ENCODE results near the gene PKNOX2. TPM values are rescaled to one million over a fixed set of nuclear protein-coding genes. Genes with fewer than 3 reads are reported as not detected.

PKNOX2 gene
- total RNA-seq, 1 donor from 2014 or later: 6.8 TPM

DNA sequence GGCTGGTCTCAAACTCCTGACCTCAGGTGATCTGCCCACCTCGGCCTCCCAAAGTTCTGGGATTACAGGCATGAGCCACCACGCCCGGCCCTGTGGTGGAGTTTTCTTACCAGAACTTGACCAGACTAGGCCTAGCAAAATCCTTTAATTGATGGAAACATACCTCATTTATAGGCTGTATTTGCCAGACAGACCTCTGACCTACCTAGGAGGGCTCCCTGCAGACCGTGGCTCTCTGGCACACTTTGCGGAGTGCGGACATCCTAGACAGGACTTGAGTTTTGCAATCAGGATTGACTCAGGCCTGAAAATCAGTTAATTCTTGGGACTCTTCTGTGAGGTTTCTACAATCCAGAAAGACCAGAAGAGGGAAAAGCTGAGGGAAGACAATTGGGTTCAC lies 278.4 kb downstream of the PKNOX2 start:
- H3K9me3 ChIP-seq (ENCODE audit: control insufficient read depth in 3 of 3, low read length in 3 of 3): no peaks in the 10 kb centered on the region
- peaks cover 5 to 17% (median 9%) of the 10 kb centered on the region in 3 donors for H3K4me1 ChIP-seq (ENCODE audit: control insufficient read depth in 3 of 3, insufficient read depth in 3 of 3, low read length in 3 of 3)
- H3K4me3 ChIP-seq (ENCODE audit: low read length in 3 of 3): no peak overlapping the region
- no peak overlapping the region for H3K9ac ChIP-seq (ENCODE audit: low read depth in 1 of 3, low read length in 3 of 3)
- peak overlapping the region; percentile 64 for H3K27ac ChIP-seq (ENCODE audit: low read depth, low read length)
- H3K27me3 ChIP-seq (ENCODE audit: control insufficient read depth in 3 of 3, insufficient read depth in 3 of 3, low read length in 3 of 3): peaks cover 0 to 15% (median 2%) of the 10 kb centered on the region in 3 donors
- H3K36me3 ChIP-seq (ENCODE audit: control insufficient read depth in 3 of 3, insufficient read depth in 3 of 3, low read length in 3 of 3): peaks cover 0 to 4% (median 2%) of the 10 kb centered on the region in 3 donors

DNA sequence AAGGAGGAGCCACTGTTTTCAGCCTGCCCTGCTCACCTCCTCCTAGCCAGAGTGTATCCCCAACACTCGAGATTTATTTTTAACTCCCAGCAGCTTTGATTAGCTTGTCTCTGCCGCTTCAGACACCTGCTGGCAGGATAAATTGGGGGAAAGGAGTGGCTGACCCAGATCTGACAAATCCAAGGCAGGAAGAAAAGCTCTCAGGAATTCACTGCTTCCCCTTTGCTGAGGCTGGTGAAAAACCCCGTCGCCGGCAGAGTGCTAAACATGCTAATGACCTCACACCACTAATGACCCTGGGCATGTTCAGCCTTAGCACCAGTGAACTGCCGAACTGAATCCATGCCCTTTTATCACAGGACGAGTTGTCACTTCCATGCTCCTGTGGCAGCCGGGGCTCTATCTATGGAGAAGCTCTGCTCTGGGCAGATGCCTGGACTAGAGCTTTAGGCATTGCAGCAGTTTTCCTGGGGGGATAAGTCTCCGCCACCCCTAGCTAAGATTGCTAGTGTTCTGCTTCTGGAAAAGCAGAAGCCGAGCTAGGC lies 279.3 kb downstream of the PKNOX2 start:
- Histone ChIP-seq H3K9ac (ENCODE audit: low read depth in 1 of 3, low read length in 3 of 3) (peak overlapping the region; percentile 13 to 60 (median 38)), H3K4me1 (ENCODE audit: control insufficient read depth in 3 of 3, insufficient read depth in 3 of 3, low read length in 3 of 3) (peaks cover 5 to 17% (median 9%) of the 10 kb centered on the region in 3 donors), H3K27me3 (ENCODE audit: control insufficient read depth in 3 of 3, insufficient read depth in 3 of 3, low read length in 3 of 3) (peaks cover 0 to 15% (median 2%) of the 10 kb centered on the region in 3 donors), H3K36me3 (ENCODE audit: control insufficient read depth in 3 of 3, insufficient read depth in 3 of 3, low read length in 3 of 3) (peaks cover 0 to 4% (median 2%) of the 10 kb centered on the region in 3 donors), H3K27ac (ENCODE audit: low read depth, low read length) (peak overlapping the region; percentile 64), H3K4me3 (ENCODE audit: low read length in 3 of 3) (peak overlapping the region in 2 of 3 donors; percentile 13 to 43), H3K9me3 (ENCODE audit: control insufficient read depth in 3 of 3, low read length in 3 of 3) (no peaks in the 10 kb centered on the region)

DNA sequence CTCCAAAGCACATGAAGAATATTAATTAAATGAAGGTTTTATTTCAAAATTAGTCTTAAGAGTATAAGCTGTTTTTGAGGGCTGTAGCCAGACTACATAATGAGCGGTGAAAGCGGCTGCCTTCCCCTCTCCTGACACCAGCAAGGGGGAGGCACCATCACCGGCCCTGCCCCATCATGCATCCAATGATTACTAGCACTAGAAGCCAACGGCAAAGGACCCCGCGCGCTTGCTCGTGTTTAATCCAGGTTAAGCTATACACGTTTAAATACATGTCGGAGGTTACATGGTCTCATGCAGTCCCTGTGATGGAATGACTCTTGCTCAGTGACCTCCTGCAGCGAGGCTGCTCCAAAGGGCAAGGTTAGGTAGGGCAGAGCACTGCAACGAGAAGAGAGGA lies 281.2 kb downstream of the PKNOX2 start:
- no peak overlapping the region for H3K9ac ChIP-seq (ENCODE audit: low read depth in 1 of 3, low read length in 3 of 3)
- no peaks in the 10 kb centered on the region for H3K9me3 ChIP-seq (ENCODE audit: control insufficient read depth in 3 of 3, low read length in 3 of 3)
- peaks cover 5 to 17% (median 9%) of the 10 kb centered on the region in 3 donors for H3K4me1 ChIP-seq (ENCODE audit: control insufficient read depth in 3 of 3, insufficient read depth in 3 of 3, low read length in 3 of 3)
- H3K27ac ChIP-seq (ENCODE audit: low read depth, low read length): no peak overlapping the region
- peaks cover 0 to 8% (median 2%) of the 10 kb centered on the region in 3 donors for H3K27me3 ChIP-seq (ENCODE audit: control insufficient read depth in 3 of 3, insufficient read depth in 3 of 3, low read length in 3 of 3)
- peaks cover 0 to 4% (median 2%) of the 10 kb centered on the region in 3 donors for H3K36me3 ChIP-seq (ENCODE audit: control insufficient read depth in 3 of 3, insufficient read depth in 3 of 3, low read length in 3 of 3)
- H3K4me3 ChIP-seq (ENCODE audit: low read length in 3 of 3): no peak overlapping the region

DNA sequence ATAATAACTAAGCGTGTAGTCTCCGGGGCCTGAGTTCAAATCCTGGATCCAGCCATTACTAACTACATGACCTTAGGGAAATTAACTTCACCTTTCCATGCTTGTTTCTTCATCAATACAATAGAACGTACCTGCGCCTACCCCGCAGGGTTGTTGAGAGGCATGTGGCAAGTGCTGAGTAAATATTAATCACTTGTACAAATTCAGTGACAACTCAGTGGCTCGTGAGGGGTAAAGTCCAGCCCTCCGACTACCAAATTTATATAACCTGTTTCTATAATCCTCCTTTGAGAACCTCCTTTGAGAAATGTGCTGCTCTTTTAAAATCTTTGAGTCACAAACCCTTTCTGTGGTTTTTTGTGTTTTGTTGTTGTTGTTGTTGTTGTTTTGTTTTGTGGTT lies 281.7 kb downstream of the PKNOX2 start:
- Histone ChIP-seq H3K36me3 (ENCODE audit: control insufficient read depth in 3 of 3, insufficient read depth in 3 of 3, low read length in 3 of 3) (peaks cover 0 to 4% (median 2%) of the 10 kb centered on the region in 3 donors), H3K4me1 (ENCODE audit: control insufficient read depth in 3 of 3, insufficient read depth in 3 of 3, low read length in 3 of 3) (peaks cover 5 to 17% (median 9%) of the 10 kb centered on the region in 3 donors), H3K4me3 (ENCODE audit: low read length in 3 of 3) (no peak overlapping the region), H3K9me3 (ENCODE audit: control insufficient read depth in 3 of 3, low read length in 3 of 3) (no peaks in the 10 kb centered on the region), H3K27ac (ENCODE audit: low read depth, low read length) (no peak overlapping the region), H3K27me3 (ENCODE audit: control insufficient read depth in 3 of 3, insufficient read depth in 3 of 3, low read length in 3 of 3) (peaks cover 0 to 4% (median 2%) of the 10 kb centered on the region in 3 donors), H3K9ac (ENCODE audit: low read depth in 1 of 3, low read length in 3 of 3) (no peak overlapping the region)

DNA sequence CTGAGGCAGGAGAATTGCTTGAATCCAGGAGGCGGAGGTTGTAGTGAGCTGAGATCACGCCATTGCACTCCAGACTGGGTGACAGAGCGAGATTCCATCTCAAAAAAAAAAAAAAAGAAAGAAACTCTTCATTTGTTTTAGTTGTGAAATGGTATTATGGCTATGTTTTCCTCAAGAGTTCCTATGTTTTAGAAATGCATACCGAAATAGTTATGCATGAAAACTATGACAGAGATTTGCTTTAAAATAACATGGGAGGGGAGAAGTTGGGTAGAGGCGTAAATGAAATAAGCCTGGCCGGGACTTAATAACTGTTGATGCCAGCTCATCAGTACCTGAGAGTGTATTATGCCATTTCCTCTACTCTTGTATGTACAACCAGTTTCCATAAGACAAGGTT lies 283.2 kb downstream of the PKNOX2 start:
- H3K9me3 ChIP-seq (ENCODE audit: control insufficient read depth in 3 of 3, low read length in 3 of 3): no peaks in the 10 kb centered on the region
- H3K36me3 ChIP-seq (ENCODE audit: control insufficient read depth in 3 of 3, insufficient read depth in 3 of 3, low read length in 3 of 3): peaks cover 0 to 4% (median 2%) of the 10 kb centered on the region in 3 donors
- peaks cover 5 to 17% (median 9%) of the 10 kb centered on the region in 3 donors for H3K4me1 ChIP-seq (ENCODE audit: control insufficient read depth in 3 of 3, insufficient read depth in 3 of 3, low read length in 3 of 3)
- H3K27ac ChIP-seq (ENCODE audit: low read depth, low read length): no peak overlapping the region
- no peaks in the 10 kb centered on the region for H3K27me3 ChIP-seq (ENCODE audit: control insufficient read depth in 3 of 3, insufficient read depth in 3 of 3, low read length in 3 of 3)
- H3K4me3 ChIP-seq (ENCODE audit: low read length in 3 of 3): no peak overlapping the region
- no peak overlapping the region for H3K9ac ChIP-seq (ENCODE audit: low read depth in 1 of 3, low read length in 3 of 3)

DNA sequence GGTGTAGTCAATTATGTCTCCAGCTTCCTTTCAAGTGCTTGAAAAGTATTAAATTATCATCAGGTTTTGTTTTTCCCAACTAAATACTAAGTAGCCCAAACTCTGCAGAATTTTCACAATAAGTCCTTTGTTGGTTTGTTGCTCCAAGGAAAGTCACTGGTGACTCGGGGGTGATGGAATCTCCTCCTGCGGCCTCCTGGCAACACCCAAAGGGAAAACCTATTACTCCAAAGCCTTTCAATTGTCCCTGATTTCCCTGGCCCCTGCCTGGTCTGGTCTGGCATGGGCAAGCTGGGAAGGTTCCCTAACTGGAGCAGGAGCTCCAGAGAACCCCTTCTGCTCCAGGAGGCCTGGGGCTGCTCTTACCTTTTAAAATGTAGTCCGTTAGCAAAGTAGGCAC lies 283.6 kb downstream of the PKNOX2 start:
- H3K36me3 ChIP-seq (ENCODE audit: control insufficient read depth in 3 of 3, insufficient read depth in 3 of 3, low read length in 3 of 3): peaks cover 0 to 4% (median 2%) of the 10 kb centered on the region in 3 donors
- H3K9ac ChIP-seq (ENCODE audit: low read depth in 1 of 3, low read length in 3 of 3): no peak overlapping the region
- H3K4me3 ChIP-seq (ENCODE audit: low read length in 3 of 3): no peak overlapping the region
- H3K4me1 ChIP-seq (ENCODE audit: control insufficient read depth in 3 of 3, insufficient read depth in 3 of 3, low read length in 3 of 3): peaks cover 5 to 14% (median 9%) of the 10 kb centered on the region in 3 donors
- H3K9me3 ChIP-seq (ENCODE audit: control insufficient read depth in 3 of 3, low read length in 3 of 3): no peaks in the 10 kb centered on the region
- no peaks in the 10 kb centered on the region for H3K27me3 ChIP-seq (ENCODE audit: control insufficient read depth in 3 of 3, insufficient read depth in 3 of 3, low read length in 3 of 3)
- H3K27ac ChIP-seq (ENCODE audit: low read depth, low read length): no peak overlapping the region

DNA sequence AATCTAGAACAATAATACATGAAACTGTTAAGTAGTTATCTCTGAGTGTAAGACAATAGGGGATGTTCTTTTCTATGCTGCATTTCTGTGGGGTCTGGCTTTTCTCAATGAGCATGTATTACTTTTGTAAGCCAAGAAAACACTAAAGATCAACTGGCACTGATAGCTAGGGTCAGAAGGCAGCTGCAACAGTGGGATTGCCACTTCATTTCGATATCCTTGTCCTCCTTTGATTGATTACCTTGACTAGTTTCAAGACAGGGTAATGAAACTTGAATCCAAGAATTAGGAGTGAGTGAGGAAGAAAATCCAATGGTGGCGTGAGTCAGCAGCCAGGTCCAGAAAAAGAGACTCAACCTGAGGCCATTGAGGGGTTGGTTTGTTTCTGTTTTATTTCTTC lies 285.0 kb downstream of the PKNOX2 start:
- no peak overlapping the region for H3K27ac ChIP-seq (ENCODE audit: low read depth, low read length)
- no peak overlapping the region for H3K4me3 ChIP-seq (ENCODE audit: low read length in 3 of 3)
- H3K4me1 ChIP-seq (ENCODE audit: control insufficient read depth in 3 of 3, insufficient read depth in 3 of 3, low read length in 3 of 3): peaks cover 0 to 1% (median 0%) of the 10 kb centered on the region in 3 donors
- H3K9me3 ChIP-seq (ENCODE audit: control insufficient read depth in 3 of 3, low read length in 3 of 3): no peaks in the 10 kb centered on the region
- H3K9ac ChIP-seq (ENCODE audit: low read depth in 1 of 3, low read length in 3 of 3): no peak overlapping the region
- peaks cover 0 to 4% (median 2%) of the 10 kb centered on the region in 3 donors for H3K36me3 ChIP-seq (ENCODE audit: control insufficient read depth in 3 of 3, insufficient read depth in 3 of 3, low read length in 3 of 3)
- no peaks in the 10 kb centered on the region for H3K27me3 ChIP-seq (ENCODE audit: control insufficient read depth in 3 of 3, insufficient read depth in 3 of 3, low read length in 3 of 3)

DNA sequence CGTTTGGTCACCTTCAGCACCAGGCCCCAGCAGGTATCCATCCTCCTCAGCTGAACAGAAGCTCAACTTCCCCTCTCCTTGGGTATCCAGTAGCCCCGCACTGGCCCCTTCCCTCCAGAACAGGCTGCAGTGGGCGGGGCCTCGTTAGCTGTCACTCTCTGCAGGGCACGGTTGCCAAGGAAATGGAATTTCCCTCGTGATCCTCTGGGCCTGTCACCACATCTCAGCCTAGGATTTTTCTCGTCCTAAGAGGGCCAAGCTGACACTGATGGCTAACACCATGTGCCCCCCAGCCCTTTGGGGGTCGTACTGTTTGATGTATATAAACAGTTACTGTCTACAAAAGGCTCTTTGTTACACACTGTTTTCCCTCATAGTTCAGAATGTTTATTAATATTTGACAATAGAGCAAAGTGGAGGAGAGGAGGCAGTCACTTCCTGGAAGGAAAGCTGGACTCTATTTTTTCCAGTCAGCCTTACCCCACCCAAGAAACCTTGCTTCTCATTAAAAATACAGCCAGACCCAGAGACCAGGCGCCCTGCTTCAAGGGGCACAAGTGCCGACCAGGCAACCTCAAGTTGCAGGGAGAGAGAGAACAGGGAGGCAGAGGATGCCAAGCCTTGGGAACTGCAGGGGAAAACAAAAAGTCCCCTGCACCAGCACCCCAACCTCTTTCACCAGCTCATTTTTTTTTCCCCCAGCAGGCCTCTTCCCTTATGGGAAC lies 287.0 kb downstream of the PKNOX2 start:
- Histone ChIP-seq H3K27me3 (ENCODE audit: control insufficient read depth in 3 of 3, insufficient read depth in 3 of 3, low read length in 3 of 3) (no peaks in the 10 kb centered on the region), H3K9ac (ENCODE audit: low read depth in 1 of 3, low read length in 3 of 3) (peak overlapping the region in 1 of 3 donors; percentile 60), H3K9me3 (ENCODE audit: control insufficient read depth in 3 of 3, low read length in 3 of 3) (no peaks in the 10 kb centered on the region), H3K27ac (ENCODE audit: low read depth, low read length) (no peak overlapping the region), H3K4me1 (ENCODE audit: control insufficient read depth in 3 of 3, insufficient read depth in 3 of 3, low read length in 3 of 3) (no peaks in the 10 kb centered on the region), H3K36me3 (ENCODE audit: control insufficient read depth in 3 of 3, insufficient read depth in 3 of 3, low read length in 3 of 3) (no peaks in the 10 kb centered on the region), H3K4me3 (ENCODE audit: low read length in 3 of 3) (no peak overlapping the region)

DNA sequence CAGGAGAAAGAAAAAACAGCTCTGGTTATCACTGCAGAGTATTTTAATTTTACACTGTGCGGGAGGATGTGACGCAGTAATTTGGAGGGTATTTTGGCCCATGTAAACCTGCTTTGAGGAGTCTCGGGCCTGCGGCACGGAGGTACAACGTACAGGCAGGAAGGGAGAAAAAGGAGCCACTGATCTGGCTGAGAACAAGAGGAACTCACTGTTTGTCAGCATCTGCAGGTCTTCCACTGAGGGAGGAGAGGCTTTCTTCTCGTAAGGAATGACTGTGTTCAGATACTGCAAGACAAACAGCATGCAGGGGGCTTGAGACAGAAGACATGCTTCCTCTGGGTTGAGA lies 287.5 kb downstream of the PKNOX2 start:
- no peaks in the 10 kb centered on the region for H3K9me3 ChIP-seq (ENCODE audit: control insufficient read depth in 3 of 3, low read length in 3 of 3)
- no peak overlapping the region for H3K4me3 ChIP-seq (ENCODE audit: low read length in 3 of 3)
- H3K9ac ChIP-seq (ENCODE audit: low read depth in 1 of 3, low read length in 3 of 3): no peak overlapping the region
- H3K27ac ChIP-seq (ENCODE audit: low read depth, low read length): no peak overlapping the region
- H3K27me3 ChIP-seq (ENCODE audit: control insufficient read depth in 3 of 3, insufficient read depth in 3 of 3, low read length in 3 of 3): no peaks in the 10 kb centered on the region
- H3K36me3 ChIP-seq (ENCODE audit: control insufficient read depth in 3 of 3, insufficient read depth in 3 of 3, low read length in 3 of 3): no peaks in the 10 kb centered on the region
- no peaks in the 10 kb centered on the region for H3K4me1 ChIP-seq (ENCODE audit: control insufficient read depth in 3 of 3, insufficient read depth in 3 of 3, low read length in 3 of 3)

DNA sequence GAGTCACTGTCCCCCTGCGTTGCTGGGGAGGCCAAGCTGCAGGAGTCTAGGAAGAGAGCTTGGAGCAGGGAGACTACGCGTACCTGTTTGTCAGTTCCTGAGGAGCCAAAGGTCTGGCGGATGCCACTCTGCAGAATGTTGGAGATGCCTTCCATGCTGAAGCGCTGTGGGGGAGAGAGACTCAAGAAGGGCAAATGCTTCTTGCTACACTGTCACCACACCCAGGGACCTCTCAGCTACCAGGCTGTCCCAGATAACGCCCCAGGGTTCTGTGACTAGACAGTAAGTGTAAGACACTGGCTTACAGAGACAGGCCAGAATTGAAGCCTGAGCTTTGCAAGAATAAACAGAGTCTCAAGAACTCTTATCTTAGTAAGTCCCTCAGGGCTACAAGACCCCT lies 289.5 kb downstream of the PKNOX2 start:
- Histone ChIP-seq H3K4me1 (ENCODE audit: control insufficient read depth in 3 of 3, insufficient read depth in 3 of 3, low read length in 3 of 3) (peaks cover 6 to 9% (median 6%) of the 10 kb centered on the region in 3 donors), H3K27me3 (ENCODE audit: control insufficient read depth in 3 of 3, insufficient read depth in 3 of 3, low read length in 3 of 3) (no peaks in the 10 kb centered on the region), H3K27ac (ENCODE audit: low read depth, low read length) (no peak overlapping the region), H3K4me3 (ENCODE audit: low read length in 3 of 3) (no peak overlapping the region), H3K36me3 (ENCODE audit: control insufficient read depth in 3 of 3, insufficient read depth in 3 of 3, low read length in 3 of 3) (no peaks in the 10 kb centered on the region), H3K9me3 (ENCODE audit: control insufficient read depth in 3 of 3, low read length in 3 of 3) (no peaks in the 10 kb centered on the region), H3K9ac (ENCODE audit: low read depth in 1 of 3, low read length in 3 of 3) (no peak overlapping the region)

All from skeletal muscle tissue (tissue), 4 donors.